GM19328 (cell line): ENCODE measurements around the gene RNF25.
A peak's percentile ranks its signal among the peaks of the same experiment; 100 is the strongest.

Source experiments
- ATAC-seq: cut with Tn5 transposase; IDR thresholded peaks from one replicate; pipeline ENCODE4 v1.9.1; 2021; ENCODE audit warnings: mild to moderate bottlenecking, moderate library complexity; ENCODE audit not compliant: unreplicated experiment

The RNF25 gene, protein sequence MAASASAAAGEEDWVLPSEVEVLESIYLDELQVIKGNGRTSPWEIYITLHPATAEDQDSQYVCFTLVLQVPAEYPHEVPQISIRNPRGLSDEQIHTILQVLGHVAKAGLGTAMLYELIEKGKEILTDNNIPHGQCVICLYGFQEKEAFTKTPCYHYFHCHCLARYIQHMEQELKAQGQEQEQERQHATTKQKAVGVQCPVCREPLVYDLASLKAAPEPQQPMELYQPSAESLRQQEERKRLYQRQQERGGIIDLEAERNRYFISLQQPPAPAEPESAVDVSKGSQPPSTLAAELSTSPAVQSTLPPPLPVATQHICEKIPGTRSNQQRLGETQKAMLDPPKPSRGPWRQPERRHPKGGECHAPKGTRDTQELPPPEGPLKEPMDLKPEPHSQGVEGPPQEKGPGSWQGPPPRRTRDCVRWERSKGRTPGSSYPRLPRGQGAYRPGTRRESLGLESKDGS

DNA sequence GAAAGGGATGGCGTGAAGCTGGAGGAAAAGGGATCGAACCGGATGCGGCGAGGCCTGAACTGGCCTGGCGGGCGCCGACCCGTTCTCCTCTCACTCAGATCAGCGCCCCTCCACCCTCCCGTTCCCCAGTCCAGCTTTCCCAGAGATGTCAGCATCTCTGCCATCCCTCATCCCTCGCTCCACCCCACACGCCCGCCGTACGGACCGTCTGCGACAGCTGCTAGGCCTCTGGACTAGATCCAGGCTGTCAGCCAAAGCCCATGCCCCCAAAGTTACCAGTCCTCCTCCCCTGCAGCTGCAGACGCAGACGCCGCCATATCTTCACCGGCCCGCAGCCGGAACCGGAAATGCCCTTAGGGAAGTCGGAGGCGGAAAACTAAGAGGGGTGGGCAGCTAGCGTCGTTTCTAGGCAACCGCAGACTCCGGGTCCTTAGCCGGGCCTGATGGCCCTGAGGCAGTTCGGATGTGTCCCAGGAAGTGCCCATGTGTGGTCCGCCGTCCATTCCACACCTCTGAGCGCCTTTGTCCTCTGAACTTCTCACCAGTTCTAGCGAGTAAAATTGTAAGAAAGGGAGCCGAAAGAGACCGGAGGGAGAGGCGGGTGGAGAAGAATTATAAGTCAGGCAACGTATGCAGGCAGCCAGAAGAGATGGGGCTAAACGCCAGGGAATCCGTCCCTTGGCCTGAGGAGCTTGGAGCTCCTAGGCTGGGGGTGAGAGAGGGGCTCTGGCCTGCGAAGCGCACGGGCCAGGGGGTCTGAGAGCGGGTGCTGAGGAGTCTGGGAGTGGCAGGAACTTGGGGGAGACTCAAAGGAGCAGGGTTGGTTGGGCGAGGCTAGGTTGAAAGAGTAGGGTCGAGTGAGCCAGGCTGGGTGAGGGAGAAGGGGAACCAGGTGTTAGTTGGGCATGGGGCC lies at the start of gene RNF25, which contains the start of gene STK36:
TSS of gene RNF25 (minus strand) at position 349 of the 913 bp plus-strand sequence. CDS start at position 317, 32 bp downstream.
TSS of gene STK36 (plus strand) at position 433 of the 913 bp plus-strand sequence. CDS start 744 bp downstream, outside the sequence.
- peak; percentile 98 for ATAC-seq

DNA sequence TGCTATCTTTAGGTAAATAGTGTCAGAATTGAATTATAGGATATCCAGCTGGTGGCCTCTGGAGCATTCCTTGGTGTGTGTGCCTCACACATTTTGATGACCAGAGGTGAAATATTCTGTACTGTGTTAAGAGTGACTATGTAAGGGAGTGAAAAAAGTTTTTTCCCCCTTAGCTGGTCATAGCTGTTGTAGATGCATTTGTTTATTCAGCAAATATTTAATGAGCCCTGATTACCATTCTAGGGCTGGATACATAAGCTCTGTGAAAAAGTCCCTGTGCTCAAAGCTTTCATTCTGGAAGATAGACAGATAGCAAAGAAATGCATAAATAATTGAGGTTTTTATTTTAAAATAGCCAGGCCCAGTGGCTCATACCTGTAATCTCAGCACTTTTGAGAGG lies 49.7 kb upstream of the RNF25 start:
- no peak for ATAC-seq

DNA sequence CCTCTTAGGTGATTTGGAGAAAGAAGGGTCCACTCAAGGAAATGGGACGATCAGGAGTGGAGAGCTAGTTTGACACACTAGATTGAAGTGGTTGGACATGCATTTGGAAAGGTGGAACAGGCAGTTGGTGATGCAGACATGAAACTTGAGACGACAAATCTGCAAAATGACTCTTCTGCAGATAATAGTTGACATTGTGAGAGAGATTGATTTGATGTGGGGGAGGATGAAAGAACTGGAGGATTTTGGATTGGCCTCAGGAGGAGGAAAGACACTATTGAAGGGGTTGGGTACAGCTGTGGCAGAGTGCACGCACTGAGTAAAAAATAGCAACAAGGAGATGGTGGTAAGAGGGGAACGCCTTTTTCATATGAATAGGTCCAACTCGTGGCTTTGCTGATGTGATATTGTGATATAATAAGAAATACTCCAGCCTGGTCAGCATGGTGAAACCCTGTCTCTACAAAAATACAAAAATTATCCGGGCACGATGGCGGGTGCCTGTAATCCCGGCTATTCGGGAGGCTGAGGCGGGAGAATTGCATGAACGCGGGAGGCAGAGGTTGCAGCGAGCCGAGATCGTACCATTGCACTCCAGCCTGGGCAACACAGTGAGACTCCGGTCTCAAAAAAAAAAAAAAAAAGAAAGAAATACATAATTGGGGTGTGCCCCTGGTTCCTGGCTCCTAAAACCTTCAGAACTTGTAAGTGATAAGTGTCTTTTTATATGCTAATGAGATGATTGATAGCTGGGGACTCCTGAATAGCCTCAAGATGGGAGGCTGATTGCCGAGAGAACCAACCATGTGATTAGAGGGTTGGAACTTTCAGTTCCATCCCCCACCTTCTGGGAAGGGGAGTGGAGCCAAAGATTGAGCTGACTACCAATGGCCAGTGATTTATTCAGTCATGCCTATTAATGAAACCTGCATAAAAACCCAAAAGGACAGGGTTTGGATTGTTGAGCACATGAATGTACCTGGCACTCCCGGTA lies 48.5 kb upstream of the RNF25 start:
- no peak for ATAC-seq

DNA sequence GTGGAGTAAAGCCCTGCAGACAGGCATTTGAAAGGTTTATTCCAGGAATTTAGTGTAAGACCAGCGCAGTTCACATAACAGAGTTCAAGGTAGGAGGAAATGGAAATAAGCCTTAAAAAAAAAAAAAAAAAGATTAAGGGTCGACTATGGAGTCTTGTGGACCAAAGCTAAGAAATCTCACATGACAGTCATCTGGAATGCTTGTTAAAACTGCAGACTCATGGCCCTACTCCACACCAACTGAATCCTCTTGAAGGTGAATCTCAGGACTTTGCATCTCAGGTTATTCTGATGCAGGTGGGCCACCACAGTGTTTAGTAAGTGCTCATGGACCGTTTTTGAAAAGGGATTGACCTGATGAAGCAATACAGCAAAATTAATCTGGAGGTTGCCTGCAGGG lies 47.7 kb upstream of the RNF25 start:
- no peak for ATAC-seq

DNA sequence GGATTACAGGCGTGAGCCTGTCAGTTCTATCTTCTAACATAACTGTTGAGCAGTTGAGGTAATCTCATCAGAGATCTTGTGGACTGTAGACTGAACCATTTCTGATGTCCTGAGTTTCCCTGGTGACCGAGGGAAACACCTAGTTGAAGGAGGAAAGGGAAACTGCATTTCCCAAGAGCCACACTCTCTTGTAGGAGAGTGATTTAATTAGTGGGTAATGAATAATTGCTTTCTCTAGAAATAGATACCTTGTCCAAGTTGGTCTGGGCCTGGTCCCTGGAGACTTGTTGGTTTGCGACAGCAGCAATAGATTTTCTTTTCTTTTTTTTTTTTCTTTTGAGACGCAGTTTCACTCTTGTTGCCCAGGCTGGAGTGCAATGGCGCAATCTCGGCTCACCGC lies 46.3 kb upstream of the RNF25 start:
- ATAC-seq = no peak

DNA sequence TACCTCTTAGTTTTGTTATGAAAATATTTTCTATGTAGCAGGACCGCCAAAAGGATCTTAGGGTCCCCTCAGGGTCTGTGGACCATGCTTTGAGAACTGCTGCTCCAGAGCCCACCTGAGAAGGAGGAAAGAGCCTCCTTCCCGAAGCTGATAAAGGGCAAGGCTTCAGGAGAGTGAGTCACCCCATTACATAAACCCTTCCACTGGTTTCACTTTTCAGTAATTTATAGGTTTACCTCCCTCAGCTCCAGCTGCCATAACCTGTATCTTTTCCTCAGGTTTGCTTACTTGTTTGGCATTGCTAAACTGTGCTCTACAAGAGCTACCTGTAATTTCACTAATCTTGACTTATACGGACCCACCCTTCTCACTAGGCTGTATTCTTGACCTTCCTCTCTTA lies 45.5 kb upstream of the RNF25 start:
- ATAC-seq = no peak

DNA sequence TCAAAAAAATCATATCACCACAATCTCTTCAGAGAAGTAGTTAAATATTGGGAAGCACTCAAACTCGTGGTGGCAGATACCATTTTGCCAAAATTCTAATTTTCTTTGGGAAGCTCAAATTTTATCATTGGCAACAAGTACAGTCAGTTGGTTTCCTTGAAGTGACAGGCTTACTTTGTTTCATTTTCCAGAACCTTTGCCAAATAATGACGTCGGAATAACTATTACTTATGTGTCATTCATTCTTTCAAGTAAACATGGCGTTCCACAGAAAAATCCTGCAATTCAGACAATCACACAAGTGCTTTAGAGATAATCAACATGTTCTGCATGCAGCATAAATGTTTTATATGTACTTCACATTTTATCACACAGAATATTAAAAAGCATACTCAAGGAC lies 44.3 kb upstream of the RNF25 start:
- no peak for ATAC-seq

DNA sequence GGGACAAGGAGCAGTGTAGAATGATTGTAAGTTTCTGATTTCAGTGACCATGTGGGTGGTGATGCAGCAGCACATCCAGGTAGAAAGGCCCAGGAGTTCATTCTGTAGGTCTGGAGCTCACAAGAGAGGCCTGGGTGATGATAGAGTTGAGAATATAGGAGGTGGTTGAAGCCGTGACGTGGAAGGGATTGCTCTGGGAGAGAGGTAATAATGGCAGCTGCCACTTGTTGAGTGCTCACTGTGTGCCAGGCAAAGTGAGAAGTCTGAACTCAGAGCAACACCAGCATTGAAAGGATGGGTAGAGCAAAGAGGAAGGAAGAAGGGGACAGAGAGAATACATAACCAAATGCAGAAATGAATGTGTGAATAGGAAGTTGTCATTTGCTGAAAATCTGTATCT lies 42.1 kb upstream of the RNF25 start:
- ATAC-seq = no peak

DNA sequence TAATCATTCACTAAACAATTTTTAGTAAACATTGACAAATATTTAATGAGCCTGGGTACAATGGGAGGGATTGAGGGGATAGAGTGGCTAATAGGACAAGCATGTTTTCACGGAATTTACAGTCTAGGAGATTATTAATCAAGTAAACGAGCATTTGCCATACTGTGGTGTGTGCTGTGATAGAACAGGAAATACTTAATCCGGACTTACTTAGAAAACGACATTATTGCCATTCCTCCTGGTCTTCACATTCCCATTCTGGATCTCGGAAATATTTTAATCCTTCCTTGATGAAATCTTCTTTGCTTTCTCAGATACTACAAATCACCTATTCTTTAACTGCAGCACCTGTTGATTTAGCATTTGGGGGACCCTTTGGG lies 39.7 kb upstream of the RNF25 start:
- no peak for ATAC-seq

DNA sequence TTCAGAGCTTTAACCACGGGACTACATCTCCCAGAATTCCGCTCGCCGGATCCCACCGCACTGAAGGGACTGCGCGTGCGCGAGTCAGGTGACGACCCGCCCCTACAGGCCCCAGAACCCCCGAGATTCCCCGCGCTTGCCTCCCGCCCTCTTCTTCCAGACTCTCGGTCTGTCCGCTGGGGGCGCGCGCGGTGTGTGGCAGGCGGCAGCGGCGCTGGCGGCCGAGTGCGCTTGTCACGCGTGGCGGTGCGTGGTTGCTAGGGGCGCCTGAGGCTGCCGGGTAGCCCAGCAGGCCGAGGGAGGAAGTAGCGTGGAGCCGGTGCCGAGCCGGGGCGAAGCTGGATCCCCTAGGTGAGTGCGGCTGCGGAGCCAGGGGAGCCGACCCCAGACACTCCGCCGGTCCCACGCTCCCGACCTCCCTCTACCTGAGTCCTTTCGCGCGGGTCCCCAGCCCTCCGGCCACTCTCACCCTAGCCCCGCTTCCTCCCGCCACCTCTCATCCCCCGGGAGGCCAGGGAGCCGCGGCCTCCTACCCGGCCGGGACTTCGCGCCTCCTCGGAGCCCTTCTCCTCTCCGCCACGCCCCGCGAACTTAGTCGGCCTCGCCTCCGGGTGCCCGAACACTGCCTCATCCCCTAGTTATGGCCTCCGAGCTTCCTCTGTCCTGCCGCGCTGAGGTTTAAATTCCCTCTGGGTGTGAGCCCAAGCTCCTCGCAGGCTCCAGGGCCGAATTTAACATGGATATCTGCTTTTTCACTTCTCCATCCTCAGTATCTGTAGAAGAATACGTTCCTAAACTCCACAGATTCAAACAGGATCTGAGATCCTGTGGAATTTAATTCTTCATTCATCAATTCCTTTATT lies 39.1 kb upstream of the RNF25 start, which contains the start of gene TTLL4:
TSS of gene TTLL4 (plus strand) at position 149 of the 863 bp plus-strand sequence. CDS start 26,842 bp downstream, outside the sequence.
- ATAC-seq = peak; percentile 82

DNA sequence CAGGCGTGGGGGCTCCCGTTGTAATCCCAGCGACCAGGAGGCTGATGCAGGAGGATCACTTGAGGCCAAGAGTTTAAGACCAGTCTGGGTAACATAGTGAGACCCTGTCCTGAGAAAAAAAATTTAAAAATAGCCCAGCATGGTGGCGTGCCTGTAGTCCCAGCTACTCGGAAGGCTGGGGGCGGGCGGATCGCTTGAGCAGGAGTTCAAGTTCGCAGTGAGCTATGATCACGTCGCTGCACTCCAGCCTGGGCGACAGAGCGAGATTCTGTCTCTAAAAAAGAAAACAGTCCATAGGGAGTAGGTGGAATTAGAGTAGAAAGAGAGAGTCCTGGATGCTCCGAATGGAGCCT lies 38.5 kb upstream of the RNF25 start:
- no peak for ATAC-seq

DNA sequence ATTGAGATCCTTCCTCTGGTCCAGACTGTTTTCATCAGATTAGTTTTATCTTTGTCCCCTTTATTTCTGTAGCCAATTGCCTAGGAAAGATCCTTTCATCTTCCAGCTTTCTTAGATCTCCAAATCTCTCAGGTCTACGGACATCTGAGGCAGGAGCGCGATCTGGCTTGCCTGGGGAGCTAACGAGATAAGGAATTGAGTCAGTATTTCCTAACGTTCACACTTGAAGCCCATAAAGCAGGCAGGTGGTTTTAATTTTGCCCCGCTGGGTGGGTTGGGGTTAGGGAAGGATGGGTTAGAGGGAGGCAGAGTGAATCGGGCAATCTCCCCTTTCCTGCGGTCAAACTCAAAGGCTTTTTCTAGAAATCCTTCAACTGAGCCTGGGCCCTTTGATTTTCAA lies 38.1 kb upstream of the RNF25 start:
- ATAC-seq = no peak

DNA sequence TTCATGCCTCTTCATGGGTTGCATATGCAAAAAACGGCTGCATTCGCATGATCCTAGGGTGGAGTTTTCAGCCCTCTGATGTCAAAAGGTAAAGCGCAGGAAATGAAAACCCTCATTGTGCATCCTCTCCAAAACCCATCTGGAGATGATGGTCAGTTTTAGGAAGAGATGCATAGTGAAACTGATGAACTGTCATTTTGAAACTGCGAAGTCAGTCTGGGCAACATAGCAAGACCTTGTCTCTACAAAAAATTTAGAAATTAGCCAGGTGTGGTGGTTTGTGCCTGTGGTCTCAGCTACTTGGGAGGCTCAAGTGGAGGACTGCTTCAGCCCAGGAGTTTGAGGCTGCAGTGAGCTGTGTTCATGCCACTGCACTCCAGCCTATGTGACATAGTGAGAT lies 36.3 kb upstream of the RNF25 start:
- no peak for ATAC-seq

DNA sequence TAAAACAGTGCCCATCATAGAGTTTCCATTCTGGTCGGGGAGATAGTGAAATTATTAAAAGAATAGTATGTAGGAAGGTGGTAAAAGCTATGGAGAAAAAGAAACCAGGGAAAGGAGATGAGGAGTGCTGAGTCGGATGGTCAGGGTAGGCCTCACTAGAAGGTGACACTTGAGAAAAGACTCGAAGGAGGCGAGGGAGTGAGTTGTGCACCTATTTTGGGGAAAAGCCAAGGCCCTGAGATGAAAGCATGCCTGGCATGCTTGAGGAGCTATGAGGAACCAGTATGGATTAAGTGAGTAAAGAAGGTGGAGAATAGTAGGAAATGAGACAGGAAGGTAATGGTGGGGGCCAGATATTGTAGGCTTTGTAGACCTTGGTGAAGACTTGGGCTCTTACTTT lies 31.5 kb upstream of the RNF25 start:
- no peak for ATAC-seq

DNA sequence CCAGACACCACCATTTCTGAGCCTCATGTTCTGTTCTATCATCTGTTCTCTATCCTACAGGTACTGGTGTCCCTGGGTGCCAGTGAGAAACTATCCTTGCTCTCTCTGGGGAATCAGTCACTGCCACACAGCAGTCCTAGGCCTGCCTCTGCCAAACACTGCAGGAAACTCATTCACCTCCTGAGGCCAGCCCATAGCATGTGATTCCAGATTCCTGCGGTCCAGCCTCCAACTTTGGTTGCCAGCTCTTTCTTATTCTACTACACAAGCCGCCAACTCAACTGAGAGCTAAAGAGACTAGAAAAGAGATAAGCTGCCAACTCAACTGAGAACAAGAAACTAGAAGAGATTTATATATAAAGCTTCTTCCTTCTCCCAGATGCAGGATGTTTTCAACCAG lies 30.0 kb upstream of the RNF25 start:
- ATAC-seq = no peak

DNA sequence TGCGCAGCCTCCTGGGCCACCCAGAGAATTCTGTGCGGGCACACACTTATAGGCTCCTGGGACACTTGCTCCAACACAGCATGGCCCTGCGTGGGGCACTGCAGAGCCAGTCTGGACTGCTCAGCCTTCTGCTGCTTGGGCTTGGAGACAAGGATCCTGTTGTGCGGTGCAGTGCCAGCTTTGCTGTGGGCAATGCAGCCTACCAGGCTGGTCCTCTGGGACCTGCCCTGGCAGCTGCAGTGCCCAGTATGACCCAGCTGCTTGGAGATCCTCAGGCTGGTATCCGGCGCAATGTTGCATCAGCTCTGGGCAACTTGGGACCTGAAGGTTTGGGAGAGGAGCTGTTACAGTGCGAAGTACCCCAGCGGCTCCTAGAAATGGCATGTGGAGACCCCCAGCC lies 27.1 kb upstream of the RNF25 start:
- ATAC-seq = no peak

DNA sequence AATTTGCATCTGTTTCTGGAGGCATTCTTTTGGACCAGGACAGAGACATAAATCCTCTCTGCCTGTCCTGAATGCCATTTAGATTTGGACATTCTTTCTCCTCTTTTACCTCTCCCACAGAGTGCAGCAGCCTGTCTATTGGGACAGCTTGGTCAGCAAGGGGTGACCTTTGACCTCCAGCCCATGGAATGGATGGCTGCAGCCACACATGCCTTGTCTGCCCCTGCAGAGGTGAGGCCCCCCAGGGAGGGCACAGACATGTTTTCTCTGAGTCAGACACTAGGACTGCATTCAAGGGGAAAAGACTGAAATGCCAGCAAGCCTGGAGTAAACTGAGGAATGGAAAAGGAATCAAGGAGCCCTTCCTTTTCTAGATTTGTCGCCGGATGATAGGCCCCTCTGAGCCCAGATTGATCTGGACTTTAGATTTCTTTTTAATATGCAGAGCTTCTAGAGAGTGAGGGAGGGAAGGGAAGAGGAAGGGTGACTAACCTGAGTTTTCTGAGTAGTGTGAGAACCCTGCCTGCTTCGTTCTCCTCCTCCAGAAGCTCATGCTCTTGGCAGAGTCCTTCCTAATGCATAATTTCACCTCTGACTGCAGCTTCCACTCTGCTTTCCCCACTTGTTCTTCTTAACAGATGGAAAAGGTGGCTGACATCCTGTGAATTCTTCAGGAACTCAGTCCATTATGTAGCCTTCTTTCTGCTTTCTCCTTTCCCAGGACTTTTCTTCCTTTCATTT lies 22.8 kb upstream of the RNF25 start:
- ATAC-seq = no peak

DNA sequence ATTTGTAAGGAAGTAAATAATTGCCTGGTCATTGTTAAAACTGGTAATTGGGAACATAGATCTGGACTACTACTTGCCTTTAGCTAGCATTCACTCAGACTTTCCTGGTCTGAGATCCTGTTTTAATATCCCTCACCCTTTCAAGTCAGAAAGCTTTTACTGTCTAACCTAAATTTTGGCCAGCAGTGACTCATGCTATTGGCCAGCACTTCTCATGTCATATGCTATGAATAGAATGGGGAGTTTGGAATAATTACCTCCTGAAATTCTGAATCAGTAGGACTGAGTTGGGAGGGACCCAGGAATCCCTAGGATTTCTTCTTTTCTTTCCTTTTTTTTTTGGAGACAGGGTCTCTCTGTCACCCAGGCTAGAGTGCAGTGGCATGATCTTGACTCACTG lies 19.4 kb upstream of the RNF25 start:
- ATAC-seq = no peak
